Sigmoid colon (tissue), 4 donors: ENCODE data around the gene DPP6.

ENCODE experiments used
- CTCF ChIP-seq, 4 experiments: fragments of 450-650 bp in 3 of 4; fragments of 200-600 bp in 1 of 4; IDR thresholded peaks; one replicate each; pipeline ENCODE4 v1.5.1; 2016 to 2019; ENCODE audit warnings: antibody characterized with exemption in 4 of 4, mild to moderate bottlenecking in 3 of 4, moderate library complexity in 2 of 4
- EP300 ChIP-seq, 4 donors: sonication (generic); formaldehyde crosslinking; IDR thresholded peaks; one replicate each; pipeline ENCODE4 v1.6.1; 2017; ENCODE audit warnings: antibody characterized with exemption in 4 of 4
- POLR2A ChIP-seq, 2 donors: fragments of 450-650 bp; IDR thresholded peaks; one replicate each; pipeline ENCODE4 v1.6.1; 2016; ENCODE audit warnings: antibody characterized with exemption in 2 of 2, mild to moderate bottlenecking in 2 of 2, moderate library complexity in 2 of 2

GRCh38 chr7:154738216-154738615 lies 686.0 kb downstream of the DPP6 start:
- TF ChIP-seq CTCF (IDR thresholded peaks at IDR 0.05) (no peak), EP300 (IDR thresholded peaks at IDR 0.05) (no peak), POLR2A (IDR thresholded peaks at IDR 0.05) (no peak)
